Stimulated activated CD8-positive, alpha-beta memory T cell treated with anti-CD3 and anti-CD28 coated beads, Interleukin-7, amount 100 ng/mL, for 1 hour (primary cell): ENCODE data around the gene EDC3.
A peak's percentile ranks its signal among the peaks of the same experiment; 100 is the strongest.
"Not testable (repeated sequence)": the region's sequence is repeated elsewhere in the genome, so short reads cannot be mapped to it uniquely, and the experiment has no call there.

Experiments used
- DNase-seq, 2 donors: peaks; one replicate each; pipeline ENCODE4 v3.0.0-alpha.2; 2020; ENCODE audit warnings: low read depth in 2 of 2

Gene EDC3, protein sequence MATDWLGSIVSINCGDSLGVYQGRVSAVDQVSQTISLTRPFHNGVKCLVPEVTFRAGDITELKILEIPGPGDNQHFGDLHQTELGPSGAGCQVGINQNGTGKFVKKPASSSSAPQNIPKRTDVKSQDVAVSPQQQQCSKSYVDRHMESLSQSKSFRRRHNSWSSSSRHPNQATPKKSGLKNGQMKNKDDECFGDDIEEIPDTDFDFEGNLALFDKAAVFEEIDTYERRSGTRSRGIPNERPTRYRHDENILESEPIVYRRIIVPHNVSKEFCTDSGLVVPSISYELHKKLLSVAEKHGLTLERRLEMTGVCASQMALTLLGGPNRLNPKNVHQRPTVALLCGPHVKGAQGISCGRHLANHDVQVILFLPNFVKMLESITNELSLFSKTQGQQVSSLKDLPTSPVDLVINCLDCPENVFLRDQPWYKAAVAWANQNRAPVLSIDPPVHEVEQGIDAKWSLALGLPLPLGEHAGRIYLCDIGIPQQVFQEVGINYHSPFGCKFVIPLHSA

DNA sequence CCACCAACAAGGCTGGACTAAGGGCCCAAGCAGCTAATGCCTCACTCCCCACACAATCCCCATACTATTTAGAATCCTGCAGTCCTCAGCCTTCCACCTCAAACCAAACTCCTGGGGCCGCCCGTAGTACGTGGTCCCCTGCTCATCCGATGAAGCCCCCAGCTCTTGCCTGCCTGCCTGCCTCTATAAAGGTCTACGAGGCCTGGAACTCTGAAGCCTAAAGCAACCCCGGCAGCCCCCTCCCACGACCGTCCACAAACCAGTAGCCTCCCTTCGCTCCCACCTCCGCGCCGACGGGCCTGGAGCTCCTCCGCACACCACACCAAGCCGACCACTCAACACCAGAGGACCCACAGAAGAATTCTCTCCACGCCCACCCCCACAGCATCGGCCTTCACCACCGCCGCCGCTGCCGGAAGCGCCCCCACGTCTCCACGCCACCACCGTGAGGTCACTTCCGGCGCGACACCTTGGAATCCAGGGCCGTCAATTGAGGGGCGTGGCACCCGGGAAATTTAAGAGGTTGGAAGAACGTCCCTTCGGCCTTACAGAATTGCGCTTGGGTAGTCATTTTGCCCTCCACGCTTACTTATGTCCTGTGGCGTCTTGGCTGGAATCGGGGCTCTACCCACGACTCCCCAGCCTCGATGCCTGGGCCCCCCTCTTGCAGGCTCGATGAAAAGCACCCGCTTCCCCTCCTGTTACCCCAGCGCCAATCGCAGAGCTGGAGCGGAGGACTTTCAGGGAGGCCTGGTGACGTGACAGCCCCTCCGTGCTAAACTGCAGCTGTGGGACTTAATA is at the start of gene EDC3:
TSS of gene EDC3 (minus strand) at position 428 of the 801 bp plus-strand sequence. CDS start 20,900 bp downstream, outside the sequence.
- DNase-seq, result peak; percentile 73 to 77

DNA sequence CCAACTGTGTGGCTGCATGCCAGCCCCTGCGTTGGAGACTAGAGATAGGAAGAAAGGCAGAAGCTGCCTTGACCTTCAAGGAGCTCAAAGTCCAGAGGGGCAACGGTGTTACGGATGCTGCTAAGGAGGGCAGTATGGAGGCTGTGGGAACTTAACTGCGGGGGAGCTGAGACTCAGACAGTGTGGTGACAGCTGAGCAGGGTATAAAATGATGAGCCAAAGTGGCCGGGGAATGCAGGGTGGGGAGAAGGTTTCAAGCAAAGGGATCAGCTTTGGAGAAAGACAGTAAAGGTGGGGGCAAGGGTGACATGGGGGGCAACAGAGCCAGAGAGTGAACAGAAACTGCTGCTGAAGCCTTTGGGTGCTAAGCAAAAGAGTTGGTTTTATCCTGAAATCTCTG is 46.6 kb upstream of the EDC3 start:
- no peak for DNase-seq

DNA sequence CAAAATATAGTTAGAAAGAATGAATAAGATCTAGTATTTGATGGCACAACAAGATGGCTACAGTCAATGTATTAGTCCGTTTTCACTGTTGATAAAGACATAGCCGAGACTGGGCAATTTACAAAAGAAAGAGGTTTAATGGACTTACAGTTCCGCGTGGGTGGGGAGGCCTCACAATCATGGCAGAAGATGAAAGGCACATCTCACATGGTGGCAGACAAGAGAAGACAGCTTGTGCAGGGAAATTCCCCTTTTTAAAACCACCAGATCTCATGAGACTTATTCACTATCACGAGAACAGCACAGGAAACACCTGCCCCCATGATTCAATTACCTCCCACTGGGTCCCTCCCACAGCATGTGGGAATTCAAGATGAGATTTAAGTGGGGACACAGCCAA is 42.4 kb upstream of the EDC3 start:
- not testable (repeated sequence) for DNase-seq

DNA sequence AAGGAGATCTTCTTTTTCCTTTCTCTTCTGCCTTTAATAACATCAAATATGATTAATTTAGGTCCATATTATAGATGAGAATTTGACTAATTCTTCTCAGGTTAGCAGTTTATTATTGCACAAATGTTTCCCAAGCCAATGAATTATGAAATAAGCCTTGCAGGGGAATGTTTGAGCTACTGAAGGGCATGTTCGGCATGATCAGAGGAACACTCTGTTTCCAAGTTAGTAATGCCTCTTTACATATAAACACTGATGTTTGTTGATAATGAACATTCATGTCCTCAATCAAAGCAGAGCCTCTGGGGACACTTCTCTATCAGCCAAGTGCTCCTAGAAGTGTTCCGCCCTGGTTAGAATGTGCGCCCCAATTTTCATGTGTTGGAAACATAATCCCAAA is 39.5 kb upstream of the EDC3 start:
- DNase-seq, result no peak

DNA sequence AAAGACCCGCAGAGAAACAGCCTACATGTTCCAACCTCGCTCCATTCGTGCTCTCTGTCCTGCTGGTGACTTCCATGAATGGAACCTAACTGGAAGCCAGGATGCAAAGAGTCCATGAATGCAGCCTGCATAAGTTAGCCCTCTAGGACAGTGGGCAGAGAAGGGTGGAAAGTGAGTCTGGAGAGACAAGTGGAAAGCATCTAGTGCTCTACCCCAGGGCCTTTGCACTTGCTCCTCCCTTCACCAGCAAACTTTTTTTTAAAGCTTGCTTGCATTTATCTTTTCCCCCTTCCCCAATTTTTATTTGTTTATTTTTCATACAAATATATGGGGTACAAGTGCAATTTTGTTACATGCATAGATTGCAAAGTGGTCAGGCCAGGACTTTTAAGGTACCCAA is 37.4 kb upstream of the EDC3 start:
- DNase-seq, result no peak

DNA sequence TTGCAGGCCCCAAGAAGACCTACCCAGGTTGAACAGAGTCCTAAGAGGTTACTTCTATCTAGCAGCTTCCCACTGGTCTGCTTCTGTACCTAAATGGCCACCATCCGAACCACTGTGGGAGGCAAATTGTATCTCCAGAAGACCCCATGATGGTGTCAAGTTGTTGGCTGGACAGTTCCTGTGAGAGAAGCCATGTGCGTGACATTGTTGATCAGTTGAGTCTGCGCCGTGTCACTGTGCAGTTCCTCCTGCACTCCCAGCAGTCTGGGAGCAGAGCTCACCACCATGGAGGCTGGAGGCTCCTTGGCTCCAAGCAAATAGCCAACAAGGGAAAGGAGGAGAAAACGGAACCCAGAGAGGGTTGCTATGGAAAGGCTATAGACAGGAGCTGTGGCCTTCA is 37.0 kb upstream of the EDC3 start:
- DNase-seq, result no peak

DNA sequence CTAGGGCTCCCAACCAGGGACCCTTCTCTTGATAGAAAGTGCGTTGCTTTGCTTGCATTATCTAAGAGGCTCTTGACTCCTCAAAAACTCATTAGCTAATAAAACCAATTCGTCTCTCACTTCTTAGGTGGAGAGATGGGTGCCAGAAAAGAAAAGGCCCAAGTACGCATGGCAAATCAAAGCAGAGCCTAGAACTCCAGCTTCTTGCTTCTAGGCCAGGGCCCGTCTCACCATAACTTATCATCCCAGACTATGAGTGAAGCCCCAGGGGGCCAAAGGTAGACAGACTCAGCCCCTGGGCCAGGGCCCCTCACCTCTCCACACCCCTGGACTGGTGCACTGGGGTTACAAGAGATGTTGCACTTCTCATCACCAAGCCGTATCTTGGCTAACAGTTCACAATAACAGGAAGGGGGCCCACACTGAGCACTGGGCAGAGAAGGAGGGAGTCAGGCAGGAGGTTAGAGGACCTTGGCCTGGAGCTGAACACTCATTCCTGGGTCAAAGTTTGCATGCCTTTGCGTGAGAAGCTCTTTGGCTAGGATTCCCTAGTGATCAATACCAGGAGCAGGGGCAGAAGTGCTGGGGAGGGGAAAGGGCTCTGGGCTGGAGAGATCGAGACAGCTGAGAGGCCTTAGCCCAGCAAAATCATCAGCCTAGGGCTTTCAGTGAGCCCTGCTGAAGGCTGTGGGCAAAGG is 34.9 kb upstream of the EDC3 start:
- no peak for DNase-seq

DNA sequence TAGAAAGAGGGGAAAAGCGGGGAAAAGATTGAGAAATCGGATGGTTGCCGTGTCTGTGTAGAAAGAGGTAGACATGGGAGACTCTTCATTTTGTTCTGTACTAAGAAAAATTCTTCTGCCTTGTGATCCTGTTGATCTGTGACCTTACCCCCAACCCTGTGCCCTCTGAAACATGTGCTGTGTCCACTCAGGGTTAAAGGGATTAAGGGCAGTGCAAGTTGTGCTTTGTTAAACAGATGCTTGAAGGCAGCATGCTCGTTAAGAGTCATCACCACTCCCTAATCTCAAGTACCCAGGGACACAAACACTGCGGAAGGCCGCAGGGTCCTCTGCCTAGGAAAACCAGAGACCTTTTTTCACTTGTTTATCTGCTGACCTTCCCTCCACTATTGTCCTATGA is 33.5 kb upstream of the EDC3 start:
- DNase-seq, result not testable (repeated sequence)

DNA sequence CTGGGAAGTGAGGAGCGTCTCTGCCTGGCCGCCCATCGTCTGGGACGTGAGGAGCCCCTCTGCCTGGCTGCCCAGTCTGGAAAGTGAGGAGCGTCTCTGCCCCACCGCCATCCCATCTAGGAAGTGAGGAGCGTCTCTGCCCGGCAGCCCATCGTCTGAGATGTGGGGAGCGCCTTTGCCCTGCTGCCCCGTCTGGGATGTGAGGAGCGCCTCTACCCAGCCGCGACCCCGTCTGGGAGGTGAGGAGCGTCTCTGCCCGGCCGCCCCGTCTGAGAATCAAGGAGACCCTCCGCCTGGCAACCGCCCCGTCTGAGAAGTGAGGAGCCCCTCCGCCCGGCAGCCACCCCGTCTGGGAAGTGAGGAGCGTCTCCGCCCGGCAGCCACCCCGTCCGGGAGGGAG is 32.9 kb upstream of the EDC3 start:
- not testable (repeated sequence) for DNase-seq

DNA sequence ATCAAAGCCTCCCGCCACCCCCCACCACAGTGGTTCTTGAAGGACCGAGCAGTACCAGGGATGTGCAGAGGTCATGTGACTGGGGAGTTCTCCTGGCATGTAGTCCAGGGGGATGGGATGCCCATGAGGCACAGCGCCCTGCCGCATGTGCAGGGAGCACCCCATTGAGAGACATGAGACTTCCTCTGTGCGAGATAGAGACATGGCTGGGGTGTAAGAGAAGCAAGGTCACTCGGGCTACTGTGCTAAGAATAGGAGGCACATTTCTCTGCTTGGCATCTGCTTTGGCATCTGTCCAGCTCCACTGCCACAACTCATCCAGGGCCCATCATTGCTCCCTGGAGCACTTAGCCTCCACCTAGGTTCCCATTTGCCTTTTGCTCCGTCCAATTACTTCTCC is 31.9 kb upstream of the EDC3 start:
- no peak for DNase-seq

DNA sequence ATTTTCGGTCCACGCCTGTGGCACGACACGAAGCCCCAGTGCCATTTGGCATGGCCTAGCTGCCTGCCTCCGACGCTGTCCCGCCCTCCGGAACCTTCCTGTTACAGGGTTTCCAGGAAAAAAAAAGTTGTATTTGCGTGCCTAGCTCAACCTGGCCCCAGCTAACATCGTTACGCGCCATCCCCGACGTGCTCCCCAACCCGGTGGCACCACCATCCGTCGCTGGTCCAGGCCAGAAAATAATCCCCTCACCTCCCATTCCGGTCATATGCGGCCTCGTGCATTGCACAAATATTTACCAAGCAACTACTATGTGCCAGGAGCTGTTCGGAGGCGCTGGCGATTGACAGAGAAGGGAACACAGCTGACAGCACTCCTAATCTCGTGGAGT is 30.9 kb upstream of the EDC3 start:
- no peak for DNase-seq

DNA sequence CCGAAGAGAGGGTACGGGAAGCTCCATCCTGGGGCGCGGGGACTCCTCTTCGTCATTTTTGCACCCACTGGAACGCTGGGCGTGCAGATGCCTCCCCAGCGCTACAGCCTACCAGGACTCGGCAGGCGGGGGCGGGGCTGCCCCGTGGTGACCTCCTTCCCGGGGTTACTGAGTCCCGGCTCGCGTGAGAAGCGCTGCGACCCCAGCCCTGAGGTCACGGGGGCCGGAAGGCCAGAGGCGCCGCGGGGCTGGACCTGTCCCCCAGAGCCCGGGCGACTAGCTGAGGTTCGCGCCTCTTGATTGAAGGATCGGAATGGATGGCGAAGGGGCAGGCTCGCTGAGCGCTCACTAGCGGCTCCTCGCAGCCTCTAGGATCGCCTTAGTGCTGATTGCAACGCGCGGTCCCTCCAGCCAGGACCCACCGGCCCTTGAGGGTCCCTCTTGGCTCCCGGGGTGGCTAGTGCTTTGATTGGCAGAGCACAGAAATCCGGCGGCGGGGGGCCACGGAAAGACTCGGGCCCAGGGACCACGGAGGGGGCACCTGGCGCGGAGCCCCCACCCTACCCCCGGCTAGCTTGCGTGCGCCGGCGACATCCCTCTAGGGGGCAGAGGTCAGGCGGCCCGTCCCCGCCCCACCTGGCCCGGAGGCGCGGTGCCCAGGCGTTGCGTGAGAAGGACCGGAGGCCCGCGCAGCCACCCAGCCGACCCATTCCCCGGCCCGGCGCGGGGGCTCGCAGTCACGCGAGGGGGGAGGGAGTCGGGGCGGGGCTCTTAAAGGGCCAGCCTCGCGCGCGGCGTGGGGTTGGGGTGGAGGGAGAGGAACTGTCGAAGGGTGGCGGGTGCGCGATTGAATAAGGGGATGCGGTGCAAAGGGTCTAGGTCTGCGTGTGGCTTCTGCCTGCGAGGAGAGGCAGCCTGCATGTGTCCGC is 30.3 kb upstream of the EDC3 start:
- DNase-seq, result peak in 1 of 2 donors; percentile 5

DNA sequence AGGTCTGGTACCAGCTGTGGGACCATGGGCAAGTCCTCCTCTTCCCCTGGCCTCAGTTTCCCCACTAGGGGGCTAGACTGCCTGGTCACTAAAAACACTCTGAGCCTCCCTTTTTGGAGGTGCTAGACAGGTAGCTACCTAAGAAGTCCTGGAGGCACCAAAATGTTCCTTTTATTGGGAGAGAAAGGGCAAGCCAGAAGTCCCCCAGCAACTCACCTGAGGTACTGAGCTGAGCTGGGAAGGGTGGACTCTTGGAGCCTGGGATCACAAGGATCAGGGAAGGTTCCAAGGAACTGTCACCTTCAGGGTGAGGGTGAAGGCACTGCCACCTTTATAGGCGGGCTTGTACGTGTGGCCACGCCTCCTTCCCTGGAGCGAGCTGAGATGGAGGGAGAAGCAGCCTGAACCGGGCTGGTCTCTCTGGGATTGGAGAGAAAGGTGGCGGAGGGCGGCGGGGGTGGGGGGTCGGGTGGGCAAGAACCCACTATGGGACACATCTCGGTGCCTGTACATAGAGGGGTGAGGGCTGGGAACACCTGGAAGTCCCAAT is 29.5 kb upstream of the EDC3 start, which contains the start of gene CYP1A1:
TSS of gene CYP1A1 (minus strand) at position 304 of the 550 bp plus-strand sequence. CDS start 2,431 bp downstream, outside the sequence.
- DNase-seq, result no peak

DNA sequence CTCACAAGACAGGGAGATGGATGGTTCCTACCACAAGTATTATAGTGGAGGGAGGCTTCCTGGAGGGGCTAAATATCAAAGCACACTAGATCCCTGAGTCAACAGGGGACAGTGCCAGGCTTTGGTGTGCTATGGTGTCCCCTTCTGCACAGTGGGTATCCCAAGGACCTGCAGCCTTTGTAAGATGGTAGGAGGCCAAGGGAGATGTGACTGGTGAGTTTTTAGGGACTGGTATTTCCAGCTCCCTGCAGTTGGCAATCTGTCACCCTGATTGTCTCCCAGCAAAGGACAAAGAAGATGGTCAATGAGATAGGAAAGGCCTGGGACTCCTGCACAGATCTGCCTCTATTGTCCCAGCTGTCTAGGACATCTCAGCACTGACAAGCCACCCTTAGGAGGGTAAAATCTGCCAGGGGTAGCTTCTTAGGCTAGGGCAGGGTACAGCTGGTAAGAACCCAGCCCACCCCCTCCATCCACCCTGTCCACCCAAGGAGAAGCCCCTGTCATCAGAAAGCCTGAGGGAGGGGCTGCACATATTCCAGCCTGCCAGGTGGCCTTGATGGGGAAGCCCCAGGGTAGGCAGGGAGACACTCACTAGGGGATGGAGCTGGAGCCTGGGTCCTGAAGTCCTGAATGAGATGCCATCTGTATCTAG is 28.9 kb upstream of the EDC3 start:
- DNase-seq, result no peak

DNA sequence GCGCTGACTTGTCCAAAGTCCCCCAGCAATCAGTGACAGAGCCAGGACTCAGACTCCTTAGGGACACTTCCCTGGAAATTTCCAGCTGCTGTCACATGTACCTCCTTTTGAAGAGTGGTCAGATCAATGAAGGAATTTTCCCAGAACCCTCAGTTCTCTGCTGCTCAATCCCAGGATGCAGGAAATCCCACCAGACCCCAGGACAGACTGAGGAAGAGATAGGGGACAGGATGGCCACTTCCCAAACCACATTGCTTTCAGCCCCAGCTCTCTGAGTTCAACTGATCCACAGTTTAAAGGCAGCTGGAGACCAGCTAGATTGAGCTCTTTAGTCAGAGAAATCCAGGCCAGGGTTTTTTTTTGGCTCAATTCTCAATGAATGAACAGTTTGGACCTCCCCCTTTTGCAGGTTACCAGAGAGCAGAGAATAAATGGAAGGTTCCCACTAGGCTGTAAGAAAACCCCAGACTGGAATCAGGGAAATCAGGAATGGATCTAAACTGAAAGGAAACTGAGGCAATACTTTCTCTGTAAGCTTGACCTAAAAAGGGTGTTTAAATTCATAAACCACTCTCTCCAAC is 28.0 kb upstream of the EDC3 start:
- no peak for DNase-seq

DNA sequence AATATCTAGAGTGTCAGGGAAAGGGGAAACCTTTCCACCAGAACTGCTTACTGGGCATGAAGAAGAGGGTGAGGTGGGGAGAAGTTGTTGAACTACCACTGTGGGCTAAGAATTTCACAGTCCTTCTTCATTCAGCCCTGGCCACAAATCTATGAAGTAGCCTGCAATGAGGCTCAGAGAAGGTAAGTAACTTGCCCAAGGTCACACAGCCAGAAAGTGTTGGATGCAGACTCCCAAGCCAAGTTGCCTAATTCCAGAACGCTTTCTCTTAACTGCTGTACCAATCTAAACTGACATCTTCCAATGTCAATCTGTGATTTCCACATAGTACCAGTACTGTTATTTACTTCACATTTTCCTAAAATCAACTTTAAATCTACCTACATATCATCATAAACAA is 27.4 kb upstream of the EDC3 start:
- DNase-seq, result no peak

DNA sequence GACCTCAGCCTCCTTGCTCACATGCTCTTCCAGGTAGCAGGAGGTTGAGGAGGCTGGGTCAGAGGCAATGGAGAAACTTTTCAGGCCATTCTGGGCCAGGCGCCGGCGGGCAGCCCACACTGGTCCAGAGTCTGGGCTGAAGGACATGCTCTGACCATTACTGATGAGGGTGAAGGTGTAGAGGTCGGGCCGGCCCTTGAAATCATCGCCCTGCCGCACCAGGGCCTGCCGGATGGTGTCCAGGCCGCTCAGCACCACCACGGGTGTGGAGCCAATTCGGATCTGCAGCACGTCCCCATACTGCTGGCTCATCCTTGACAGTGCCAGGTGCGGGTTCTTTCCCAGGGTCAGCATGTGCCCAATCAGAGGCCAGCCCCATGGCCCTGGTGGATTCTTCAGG is 26.8 kb upstream of the EDC3 start:
- DNase-seq, result no peak

DNA sequence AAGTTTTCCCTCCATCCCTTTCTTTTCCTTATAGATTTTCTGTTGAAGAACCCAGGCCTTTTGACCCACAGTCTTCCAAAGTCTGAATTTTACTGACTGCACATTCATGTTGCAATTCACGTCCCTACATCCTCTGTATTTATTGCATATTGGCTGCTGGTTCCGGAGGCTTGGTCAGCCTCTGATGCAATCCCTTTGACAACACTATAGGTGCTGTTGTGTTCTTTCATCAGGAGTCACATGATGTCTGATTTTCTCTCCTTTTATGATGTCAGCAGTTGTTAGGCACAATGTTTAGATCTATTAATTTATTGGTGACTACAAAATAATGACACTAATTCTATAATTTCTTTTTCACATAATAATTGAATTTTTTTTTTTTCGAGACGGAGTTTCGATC is 20.8 kb upstream of the EDC3 start:
- DNase-seq, result no peak

DNA sequence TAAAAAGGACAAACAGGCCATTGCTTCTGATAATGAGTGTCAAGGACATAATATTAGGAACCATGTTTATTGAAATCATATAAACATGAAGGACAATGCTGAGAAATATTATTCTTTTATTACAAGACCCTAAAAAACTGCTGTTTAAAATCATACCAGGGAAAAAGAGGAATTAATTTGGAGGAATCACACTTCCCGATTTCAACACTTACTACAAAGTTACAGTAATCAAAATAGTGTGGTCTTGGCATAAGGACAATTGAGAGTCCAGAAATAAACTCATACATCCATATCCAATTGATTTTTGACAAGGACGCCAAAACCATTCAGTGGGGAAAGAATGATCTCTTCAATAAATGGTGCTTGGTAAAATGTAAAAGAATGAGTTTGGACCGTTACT is 16.5 kb upstream of the EDC3 start:
- no peak for DNase-seq
